ENCODE measurements around the gene VWA5B2.

VWA5B2 gene

DNA sequence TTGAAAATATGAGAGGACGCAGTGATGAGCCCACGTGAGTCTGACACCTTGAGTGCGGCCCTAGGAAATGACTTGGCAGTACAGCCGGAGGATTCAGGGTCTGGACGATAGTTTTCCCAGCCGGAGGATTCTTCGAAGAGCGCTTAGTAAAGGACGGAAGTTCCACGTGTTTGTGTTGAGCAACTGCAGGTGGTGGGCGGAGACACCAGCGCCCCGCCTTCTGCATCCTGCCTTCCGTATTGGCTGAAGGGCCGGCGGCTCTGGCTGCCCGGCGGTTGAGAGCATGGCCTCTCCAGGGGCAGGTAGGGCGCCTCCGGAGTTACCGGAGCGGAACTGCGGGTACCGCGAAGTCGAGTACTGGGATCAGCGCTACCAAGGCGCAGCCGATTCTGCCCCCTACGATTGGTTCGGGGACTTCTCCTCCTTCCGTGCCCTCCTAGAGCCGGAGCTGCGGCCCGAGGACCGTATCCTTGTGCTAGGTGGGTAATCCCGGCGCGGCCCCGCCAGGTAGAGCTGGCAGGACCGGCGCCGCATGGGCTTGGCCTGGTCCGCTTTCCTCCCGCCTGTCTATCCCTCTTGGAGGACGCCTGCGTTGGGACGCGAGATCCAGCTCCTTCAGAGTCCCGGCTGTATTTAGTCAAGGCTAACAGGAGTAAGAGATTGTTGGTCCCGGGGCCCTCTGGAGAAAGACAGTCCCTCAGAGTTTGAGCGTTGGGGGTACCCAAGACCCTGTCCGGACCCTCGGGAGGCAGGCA, 20.2 kb downstream of the VWA5B2 start, which contains the start of gene EEF1AKMT4:
Gene EEF1AKMT4, plus strand, starts transcription at position 261 of the 755 bp plus-strand sequence. Its CDS starts 23 bp downstream, at position 284.
- no peak for TF ChIP-seq TAF1 (IDR thresholded peaks at IDR 0.05; ENCODE audit: borderline replicate concordance, low read depth, low read length)
- TF ChIP-seq POLR2A (IDR thresholded peaks at IDR 0.05; ENCODE audit: low read depth, low read length) = peak; percentile 29; the same call in 1 of the 2 replicates
- no peak for TF ChIP-seq POLR2AphosphoS5 (IDR thresholded peaks at IDR 0.05; ENCODE audit: low read depth, low read length)
- FAIRE-seq (peak; percentile 88), DNase-seq (ENCODE audit: insufficient read length) (peak; percentile 93)

DNA sequence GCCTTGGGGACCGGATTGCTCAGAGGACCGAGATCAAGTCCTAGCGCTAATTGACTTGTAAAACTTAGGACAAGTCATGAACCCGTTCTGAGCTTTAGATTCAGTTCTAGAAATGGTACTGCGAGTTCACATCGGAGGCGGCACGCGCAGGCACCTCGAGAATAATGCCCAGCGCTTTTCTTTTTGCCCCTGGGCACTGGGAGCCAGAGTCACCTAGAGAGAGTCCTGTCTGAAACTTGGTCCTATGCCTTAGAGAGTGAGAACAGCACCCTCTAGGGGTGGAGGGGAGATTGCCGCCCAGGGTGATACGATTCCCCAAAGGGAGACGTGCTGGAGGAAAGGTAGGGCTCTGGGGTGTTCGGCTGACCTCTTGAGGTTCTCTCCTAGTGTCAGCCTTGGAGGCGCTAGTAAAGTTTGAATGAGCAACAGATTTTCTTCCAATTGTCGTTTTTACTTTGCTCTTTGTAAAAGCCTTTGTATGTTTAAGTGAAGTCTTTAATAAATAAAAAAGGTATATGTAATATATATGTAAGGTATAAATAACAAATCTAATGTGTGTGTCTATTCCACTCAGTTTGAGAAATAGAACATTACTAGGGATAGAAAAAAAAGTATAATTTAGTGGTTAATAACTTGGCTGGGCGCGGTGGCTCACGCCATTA, 20.9 kb downstream of the VWA5B2 start:
- TF ChIP-seq TAF1 (IDR thresholded peaks at IDR 0.05; ENCODE audit: borderline replicate concordance, low read depth, low read length) (no peak), POLR2AphosphoS5 (IDR thresholded peaks at IDR 0.05; ENCODE audit: low read depth, low read length) (no peak), POLR2A (IDR thresholded peaks at IDR 0.05; ENCODE audit: low read depth, low read length) (no peak)
- DNase-seq (ENCODE audit: insufficient read length) = peak; percentile 80
- FAIRE-seq = peak; percentile 80

DNA sequence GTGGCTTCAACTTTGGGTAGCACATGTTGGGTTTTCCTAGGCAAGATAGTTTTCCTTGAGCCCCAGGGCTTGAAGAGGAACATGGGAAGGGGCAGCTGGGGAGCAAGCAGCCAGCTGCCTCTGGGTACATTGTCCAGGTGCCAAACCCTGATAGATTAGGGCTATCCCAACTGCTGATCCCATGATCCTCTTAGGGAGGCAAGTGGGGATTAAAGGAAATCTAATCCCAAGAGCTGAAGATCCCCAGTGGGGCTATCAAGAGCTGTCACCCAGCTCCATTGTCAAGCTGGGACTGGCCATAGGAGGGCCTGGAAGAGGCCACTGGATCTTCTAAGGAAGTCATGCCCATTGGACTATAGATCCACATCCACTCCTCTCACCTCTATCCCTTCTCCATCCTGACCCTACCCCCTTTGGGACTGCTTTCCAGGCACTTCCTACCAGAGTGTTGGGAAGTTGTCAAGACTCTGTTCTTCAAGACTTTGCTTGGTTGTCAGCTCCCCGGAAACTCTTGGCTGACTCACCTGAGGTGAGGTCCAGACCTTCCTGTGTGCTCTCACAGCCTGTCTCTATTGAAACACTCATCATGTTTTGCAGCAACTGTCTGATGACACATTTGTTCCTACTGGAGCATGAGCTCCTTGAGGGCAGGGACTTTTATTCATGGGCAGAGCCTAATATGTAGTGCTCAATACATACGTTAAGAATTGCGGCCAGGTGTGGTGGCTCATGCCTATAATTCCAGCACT, 26.1 kb downstream of the VWA5B2 start:
- FAIRE-seq (no peak), DNase-seq (ENCODE audit: insufficient read length) (no peak)

DNA sequence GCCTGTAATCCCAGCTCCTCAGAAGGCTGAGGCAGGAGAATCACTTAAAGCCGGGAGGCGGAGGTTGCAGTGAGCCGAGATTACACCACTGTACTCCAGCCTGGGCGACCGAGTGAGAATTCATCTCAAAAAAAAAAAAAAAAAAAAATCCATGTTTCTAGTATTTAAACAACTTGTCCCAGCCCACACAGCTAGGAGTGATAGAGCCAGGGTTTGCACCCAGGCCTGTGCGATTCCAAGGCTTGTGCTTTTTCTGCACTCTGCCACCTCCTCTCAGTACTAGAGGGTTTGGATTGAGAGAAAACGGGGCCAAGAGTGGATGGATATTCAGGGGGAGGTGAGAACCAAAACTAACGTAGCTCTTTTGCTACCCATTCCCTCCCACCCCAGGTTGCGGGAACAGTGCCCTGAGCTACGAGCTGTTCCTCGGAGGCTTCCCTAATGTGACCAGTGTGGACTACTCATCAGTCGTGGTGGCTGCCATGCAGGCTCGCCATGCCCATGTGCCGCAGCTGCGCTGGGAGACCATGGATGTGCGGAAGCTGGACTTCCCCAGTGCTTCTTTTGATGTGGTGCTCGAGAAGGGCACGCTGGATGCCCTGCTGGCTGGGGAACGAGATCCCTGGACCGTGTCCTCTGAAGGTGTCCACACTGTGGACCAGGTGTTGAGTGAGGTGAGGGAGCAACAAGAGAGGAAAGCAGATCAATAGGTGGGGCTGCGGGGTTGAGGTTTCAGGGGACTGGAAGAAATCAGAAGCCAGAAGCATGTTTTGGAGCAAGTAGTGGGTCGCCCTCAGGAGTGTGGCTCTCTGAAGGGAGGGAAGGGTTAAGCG, 27.9 kb downstream of the VWA5B2 start:
- FAIRE-seq (no peak), DNase-seq (ENCODE audit: insufficient read length) (no peak)
- no peak for TF ChIP-seq TAF1 (IDR thresholded peaks at IDR 0.05; ENCODE audit: borderline replicate concordance, low read depth, low read length)

More for the DNA sequence above, 26.1 kb downstream of the VWA5B2 start:
- TF ChIP-seq POLR2AphosphoS5 (IDR thresholded peaks at IDR 0.05; ENCODE audit: low read depth, low read length) (no peak), POLR2A (IDR thresholded peaks at IDR 0.05; ENCODE audit: low read depth, low read length) (no peak), TAF1 (IDR thresholded peaks at IDR 0.05; ENCODE audit: borderline replicate concordance, low read depth, low read length) (no peak)

DNA sequence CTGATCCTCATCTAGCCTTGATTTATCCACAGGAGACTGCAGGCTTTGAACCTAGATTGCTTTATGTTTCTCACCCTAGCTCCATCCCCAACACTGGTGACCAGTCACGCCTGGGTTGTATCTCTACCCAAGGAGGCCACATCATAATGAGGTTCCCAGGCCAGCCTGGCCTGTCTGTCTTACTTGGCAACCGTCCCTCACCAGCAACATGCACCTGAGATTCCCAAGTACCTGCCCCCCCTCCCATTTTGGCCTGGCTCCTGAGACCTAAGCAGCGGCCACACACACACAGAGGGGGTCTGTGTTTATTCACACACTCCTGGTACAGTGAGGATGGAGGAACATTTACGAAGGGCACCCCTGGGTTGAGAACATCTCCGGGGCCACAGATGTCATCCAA, 29.5 kb downstream of the VWA5B2 start:
- FAIRE-seq = no peak
- TF ChIP-seq TAF1 (IDR thresholded peaks at IDR 0.05; ENCODE audit: borderline replicate concordance, low read depth, low read length) (no peak), POLR2AphosphoS5 (IDR thresholded peaks at IDR 0.05; ENCODE audit: low read depth, low read length) (no peak), POLR2A (IDR thresholded peaks at IDR 0.05; ENCODE audit: low read depth, low read length) (no peak)
- no peak for DNase-seq (ENCODE audit: insufficient read length)

DNA sequence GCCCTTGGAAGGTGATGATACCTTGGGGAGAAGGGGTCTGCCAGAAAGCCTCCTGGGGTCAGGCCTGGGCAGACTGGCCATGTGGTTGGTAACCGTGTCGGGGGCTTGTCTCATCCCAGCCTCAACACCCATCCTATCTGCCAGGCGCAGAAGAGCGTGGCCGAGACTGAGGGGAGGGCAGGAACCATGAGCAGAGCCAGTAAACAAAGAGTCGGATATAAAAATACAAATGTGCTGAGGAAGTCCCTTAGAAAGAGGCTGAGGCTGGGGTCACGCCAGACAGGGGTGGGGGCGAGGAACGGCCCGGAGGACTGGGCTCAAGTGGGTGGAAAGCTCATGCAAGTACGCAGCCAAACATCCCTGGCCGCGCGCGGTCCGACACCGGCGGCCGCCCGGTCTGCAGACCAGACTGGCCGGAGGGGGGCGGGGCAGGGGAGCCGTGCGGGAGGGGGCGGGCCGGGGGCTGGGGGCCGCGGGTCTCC, 30.1 kb downstream of the VWA5B2 start:
- FAIRE-seq (no peak), DNase-seq (ENCODE audit: insufficient read length) (no peak)
- no peak for TF ChIP-seq TAF1 (IDR thresholded peaks at IDR 0.05; ENCODE audit: borderline replicate concordance, low read depth, low read length)
- TF ChIP-seq POLR2AphosphoS5 (IDR thresholded peaks at IDR 0.05; ENCODE audit: low read depth, low read length) = no peak
- no peak for TF ChIP-seq POLR2A (IDR thresholded peaks at IDR 0.05; ENCODE audit: low read depth, low read length)

DNA sequence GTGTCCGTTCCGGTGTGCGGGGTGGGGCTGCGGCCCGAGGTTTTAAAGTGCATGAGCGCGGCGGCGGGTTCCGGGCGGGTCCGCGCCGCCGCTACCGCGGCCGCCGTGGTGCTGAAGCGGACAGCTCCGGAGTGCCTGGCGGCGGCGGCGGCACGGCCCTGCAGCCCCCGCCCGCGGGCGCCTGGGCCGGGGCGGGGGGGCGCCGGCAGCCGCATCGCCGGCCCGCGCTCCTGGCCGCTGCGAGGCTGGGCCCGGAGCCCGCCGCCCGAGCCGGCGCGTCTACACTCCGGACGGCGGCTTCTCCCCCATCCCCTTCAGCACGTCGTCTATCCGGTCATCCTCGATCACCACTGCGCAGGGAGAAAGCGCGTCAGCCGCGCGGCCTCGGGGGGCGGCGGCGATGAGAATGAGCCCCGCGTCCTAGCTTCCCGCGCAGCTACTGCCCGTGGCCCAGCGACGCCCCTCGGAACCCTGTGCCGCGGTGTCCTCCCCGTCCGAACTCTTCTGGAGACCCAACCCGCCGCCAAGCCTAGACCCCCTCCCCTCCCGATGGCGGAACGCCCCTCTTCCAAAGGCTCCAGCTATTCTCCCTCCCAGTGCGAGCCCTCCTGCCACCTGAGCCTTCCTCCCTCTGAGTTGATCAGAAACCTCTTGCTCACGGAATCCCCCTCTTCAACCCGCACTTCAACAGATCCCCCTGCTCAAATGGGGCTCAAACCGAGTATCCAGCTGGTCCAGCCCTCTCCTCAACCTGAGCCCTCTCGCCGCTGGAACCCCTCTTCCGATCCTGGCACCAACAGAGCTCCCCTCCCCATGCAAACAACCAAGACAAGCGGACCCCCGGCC, 30.7 kb downstream of the VWA5B2 start:
- FAIRE-seq (no peak), DNase-seq (ENCODE audit: insufficient read length) (peak; percentile 58)
- TF ChIP-seq TAF1 (IDR thresholded peaks at IDR 0.05; ENCODE audit: borderline replicate concordance, low read depth, low read length) = no peak
- TF ChIP-seq POLR2AphosphoS5 (IDR thresholded peaks at IDR 0.05; ENCODE audit: low read depth, low read length) = no peak
- no peak for TF ChIP-seq POLR2A (IDR thresholded peaks at IDR 0.05; ENCODE audit: low read depth, low read length)

DNA sequence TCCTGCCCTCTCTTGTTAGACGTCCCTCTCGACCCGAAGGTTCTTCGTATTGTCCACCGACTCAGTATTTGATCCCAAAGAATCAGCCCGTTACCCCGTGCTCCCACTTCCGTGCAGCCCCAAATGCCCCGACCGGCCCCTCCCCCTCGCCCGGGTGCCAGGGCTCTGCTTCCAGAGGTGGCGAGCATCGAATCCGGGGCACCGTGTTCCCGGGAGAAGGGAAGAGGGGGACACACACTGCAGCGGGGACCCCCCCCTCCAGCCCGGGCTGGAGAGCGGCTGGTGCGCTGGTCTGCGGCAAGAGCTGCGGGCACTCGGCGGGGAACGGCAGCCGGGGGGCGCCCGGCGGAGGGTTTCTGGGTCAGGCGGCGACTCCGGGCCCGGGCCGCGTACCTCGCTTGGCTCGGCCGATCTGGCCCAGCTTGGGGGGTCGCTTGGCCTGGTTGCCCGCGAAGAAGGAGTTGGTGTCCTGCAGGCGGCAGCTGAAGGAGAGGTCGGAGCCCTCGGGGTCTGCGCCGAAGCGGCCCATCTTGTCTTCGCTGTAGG, 31.4 kb downstream of the VWA5B2 start:
- TF ChIP-seq POLR2AphosphoS5 (IDR thresholded peaks at IDR 0.05; ENCODE audit: low read depth, low read length) (no peak), TAF1 (IDR thresholded peaks at IDR 0.05; ENCODE audit: borderline replicate concordance, low read depth, low read length) (no peak), POLR2A (IDR thresholded peaks at IDR 0.05; ENCODE audit: low read depth, low read length) (no peak)
- no peak for FAIRE-seq
- no peak for DNase-seq (ENCODE audit: insufficient read length)

DNA sequence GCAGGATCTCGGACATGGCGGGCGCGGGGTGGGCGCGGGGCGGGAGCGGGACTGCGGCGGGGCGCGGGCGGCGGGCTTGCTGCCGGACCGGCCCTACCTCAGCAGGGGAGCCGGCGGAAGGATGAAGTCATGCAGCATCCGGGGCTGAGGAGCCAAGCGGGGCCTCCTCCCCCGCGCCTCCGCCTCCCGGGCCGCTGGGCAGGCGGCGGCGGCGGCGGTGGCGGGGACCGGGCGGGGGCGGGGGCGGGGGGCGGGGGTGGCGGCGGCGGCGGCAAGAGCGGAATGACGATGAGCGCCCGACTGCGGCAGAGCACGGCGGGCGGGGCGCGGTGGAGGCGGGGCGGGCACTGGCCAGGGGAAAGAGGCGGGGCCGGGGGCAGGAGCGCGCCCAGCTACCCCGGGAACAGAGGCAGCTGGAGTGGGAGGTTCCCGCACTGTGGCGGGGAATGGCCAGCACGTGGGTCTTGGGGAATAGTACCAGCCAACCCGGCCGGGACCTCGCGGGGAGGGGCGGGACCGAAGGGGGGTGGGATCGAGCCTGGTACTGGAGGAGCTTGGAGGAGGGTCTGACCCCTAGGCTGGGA, 32.0 kb downstream of the VWA5B2 start, which contains the start of gene CAMK2N2:
Gene CAMK2N2, minus strand, starts transcription at position 284 of the 584 bp plus-strand sequence. Its CDS starts 268 bp downstream, at position 16.
- TF ChIP-seq POLR2A (IDR thresholded peaks at IDR 0.05; ENCODE audit: low read depth, low read length) = no peak
- TF ChIP-seq POLR2AphosphoS5 (IDR thresholded peaks at IDR 0.05; ENCODE audit: low read depth, low read length) = no peak
- no peak for TF ChIP-seq TAF1 (IDR thresholded peaks at IDR 0.05; ENCODE audit: borderline replicate concordance, low read depth, low read length)
- no peak for FAIRE-seq
- DNase-seq (ENCODE audit: insufficient read length) = peak; percentile 81

Data from GM12892 (cell line).